Stimulated activated CD4-positive, alpha-beta T cell treated with anti-CD3 and anti-CD28 coated beads, Interleukin-1b, Interleukin-23, amount 100 ng/mL, for 48 hours (primary cell): Measurements from ENCODE around the gene ZFAND2B.

Source experiments
- DNase-seq: peaks from one replicate; pipeline ENCODE4 v3.0.0-alpha.2; 2020

Gene ZFAND2B

DNA sequence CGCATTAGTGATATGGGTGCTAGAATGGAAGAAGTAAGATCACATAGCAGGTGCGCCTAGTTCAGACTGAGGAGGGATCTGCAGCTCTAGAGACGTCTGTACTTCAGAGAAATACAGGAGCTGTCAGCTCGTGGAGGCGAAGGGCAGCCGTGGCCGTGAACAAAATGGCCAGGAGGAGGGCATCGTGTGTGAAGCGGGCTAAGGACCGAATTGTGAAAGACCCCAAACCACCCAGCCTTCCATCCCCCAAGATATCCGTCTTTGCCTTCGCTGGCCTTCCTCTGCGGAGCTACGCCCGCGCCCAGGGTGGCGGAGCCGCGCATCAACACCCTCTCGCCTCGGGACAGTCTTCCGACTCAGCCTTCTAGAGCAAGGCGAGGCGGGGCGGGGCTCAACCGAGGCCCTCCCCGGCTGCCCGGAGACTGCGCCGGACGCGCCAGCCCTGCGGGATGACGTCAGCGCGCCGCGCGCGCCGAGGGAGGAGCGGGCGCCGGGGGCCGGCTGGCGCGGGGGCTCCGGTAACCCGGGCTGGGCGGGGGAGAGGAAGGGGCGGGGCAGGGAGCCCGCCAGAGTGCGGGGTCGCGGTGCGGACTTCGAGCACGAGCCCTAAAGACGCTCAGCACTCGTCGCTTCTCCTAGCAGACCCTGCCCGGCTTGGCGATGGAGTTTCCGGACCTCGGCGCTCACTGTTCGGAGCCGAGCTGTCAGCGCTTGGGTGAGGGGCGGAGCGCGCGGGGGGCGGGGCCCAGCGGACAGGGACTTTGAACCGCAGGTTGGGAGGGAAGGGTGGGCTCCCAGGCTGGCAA is at the start of gene ZFAND2B:
Gene ZFAND2B, plus strand, starts transcription at position 455 of the 806 bp plus-strand sequence. Its CDS starts 206 bp downstream, at position 661.
- DNase-seq, result peak; percentile 94

GRCh38 chr2:219157396-219157795 is 49.2 kb upstream of the ZFAND2B start:
- DNase-seq, result no peak

GRCh38 chr2:219158025-219158424 is 48.6 kb upstream of the ZFAND2B start:
- no peak for DNase-seq

- DNase-seq, result no peak
Measured at GRCh38 chr2:219158586-219158985, 48.0 kb upstream of the ZFAND2B start.

DNA sequence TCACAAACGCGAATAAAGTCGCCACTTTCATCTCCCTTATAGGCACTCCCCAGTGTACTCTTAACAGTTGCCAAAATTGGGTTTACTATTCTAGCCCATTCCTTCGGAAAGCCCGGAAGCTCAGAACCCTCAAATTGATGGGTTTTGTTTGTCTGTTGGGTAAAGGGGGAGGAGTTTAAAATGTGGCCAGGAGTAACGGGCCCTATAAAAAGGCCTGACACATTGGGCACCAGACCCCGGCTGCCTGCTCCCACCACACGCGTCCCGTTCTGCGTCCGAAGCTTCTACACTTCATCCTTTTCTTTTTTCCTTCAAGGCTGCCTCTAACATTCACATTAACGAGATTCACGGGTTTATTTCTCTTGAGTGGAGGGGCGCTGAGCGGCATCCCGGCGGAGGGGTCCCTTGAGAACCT is 46.8 kb upstream of the ZFAND2B start:
- no peak for DNase-seq

GRCh38 chr2:219160186-219161017 is 46.2 kb upstream of the ZFAND2B start, which contains the start of gene NHEJ1:
Gene NHEJ1 (minus strand): TSS chr2:219160815. CDS start chr2:219158362, 2,453 bp downstream.
- peak; percentile 94 for DNase-seq

DNA sequence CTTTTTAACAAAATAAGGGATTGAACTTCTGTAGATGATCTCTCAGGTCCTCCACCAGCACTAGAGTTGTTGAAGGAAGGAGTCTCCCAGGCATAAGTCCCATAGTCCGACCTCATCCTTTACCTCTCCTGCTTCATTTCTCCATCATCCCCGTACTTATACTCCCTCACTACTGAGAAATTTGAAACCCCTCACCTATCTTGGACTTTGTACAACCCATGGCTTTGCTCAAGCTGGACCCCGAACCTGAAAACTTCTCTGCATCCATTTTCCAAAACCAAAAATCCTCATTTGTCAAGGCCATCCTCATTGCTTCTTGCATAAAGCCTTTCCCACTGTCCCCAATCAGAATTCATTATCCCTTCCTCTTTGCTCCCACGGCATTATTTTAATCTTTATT is 45.5 kb upstream of the ZFAND2B start:
- no peak for DNase-seq

DNA sequence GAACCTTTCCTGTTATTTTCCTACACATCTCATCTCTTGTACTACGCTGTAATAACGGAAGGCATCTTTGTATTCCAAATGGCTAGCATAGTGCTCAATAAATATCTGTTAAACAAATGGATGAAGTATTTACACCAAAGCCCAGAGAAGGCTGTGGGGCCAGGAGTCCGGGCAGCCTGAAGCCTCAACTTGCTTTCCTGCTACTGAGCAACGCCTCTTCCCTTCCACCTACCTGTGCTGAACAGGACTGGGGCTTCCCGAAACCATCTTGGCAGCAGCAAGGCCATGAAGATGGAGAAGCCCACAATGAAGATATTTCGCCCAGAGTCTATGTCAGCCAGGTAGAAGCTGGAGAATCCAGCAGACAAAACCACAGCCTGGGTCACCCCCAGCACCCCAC is 43.4 kb upstream of the ZFAND2B start:
- no peak for DNase-seq

- no peak for DNase-seq
Measured at GRCh38 chr2:219165058-219165911, 41.3 kb upstream of the ZFAND2B start.

GRCh38 chr2:219167997-219168396 is 38.6 kb upstream of the ZFAND2B start:
- no peak for DNase-seq

GRCh38 chr2:219168526-219168925 is 38.1 kb upstream of the ZFAND2B start:
- no peak for DNase-seq

DNA sequence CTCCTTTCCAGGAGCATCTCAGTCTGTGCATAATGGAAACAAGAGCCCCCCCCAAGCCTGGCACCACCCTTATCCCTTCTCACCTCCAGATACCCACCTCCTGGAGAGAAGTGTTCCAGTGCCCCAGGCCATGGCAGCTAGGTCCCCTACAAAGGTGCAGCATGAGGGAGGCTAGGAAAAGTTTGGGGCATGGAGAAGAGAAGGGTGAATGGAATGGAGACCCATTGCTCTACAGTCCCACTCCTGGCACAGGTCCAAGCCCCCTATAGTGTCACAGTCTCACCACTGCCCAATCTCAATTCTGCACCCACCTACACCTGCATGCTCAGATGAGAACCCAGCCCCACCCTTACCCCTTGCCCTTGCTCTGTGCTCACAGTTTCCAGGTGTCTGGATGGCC is 37.6 kb upstream of the ZFAND2B start:
- DNase-seq, result no peak

- DNase-seq, result no peak
Measured at GRCh38 chr2:219169930-219170654, 36.5 kb upstream of the ZFAND2B start, which contains the start of gene SLC23A3. Gene SLC23A3 (minus strand): TSS chr2:219170029. CDS start chr2:219169984, 45 bp downstream.

DNA sequence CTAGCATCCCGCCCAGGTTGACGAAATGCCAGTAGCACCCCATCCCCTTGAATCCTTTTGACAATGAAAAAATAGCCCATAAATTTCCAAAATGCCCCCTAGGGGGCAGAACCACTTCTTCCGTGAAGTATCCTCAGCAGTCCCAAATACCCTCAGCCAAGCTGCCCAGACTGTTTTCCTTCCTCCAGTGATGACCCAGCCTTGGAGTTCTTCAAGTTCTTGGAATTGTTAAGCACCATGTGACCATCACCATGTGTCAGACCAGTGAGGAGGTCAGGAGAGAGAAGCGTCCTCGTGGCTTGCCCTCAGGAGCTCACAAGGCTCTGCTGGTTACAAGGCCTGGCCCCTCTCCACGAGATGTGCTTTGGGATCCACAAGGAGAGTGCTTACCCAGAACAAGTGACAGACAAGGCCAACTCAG is 35.3 kb upstream of the ZFAND2B start:
- no peak for DNase-seq

- no peak for DNase-seq
Measured at GRCh38 chr2:219172231-219173154, 34.1 kb upstream of the ZFAND2B start.

DNA sequence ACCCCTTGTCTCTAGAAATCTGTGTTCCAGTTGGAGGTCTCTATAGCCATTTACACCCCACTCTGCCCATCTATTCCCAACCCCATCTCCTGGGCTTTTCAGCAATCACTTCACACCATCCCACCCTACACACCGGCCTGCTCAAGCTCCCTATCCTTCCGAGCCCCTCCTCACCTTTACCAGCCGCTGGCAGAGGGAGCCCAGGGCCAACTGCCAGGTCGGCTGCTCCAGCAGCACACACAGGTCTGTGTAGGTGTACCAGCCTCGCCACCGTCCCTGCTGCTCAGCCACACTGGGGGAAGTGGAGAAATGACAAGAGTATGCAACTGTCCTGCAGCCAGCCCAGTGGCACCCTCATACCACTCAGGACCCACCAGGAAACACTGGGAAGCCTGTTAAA is 33.4 kb upstream of the ZFAND2B start:
- DNase-seq, result no peak

GRCh38 chr2:219174146-219174545 is 32.4 kb upstream of the ZFAND2B start:
- no peak for DNase-seq

DNA sequence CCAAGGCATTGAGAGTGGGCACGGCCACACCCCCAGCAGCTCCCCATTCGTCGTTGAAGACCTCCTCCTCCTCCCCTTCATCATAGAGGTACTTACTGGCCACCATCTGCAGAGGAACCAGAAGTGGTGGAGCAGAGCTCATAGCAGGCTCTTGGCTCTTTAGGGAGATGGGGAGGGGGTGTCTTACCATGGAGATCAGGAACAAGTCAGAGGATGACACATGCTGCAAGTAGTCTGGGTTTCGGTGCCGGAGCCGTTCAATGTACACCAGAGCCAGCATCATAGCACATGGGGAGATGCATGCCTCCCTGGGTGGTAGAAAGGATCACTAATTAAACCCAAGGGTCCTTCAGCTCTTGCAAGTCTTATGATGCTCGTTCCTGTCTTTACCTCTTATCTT is 31.8 kb upstream of the ZFAND2B start:
- no peak for DNase-seq

- DNase-seq, result no peak
Measured at GRCh38 chr2:219175486-219175885, 31.1 kb upstream of the ZFAND2B start.

DNA sequence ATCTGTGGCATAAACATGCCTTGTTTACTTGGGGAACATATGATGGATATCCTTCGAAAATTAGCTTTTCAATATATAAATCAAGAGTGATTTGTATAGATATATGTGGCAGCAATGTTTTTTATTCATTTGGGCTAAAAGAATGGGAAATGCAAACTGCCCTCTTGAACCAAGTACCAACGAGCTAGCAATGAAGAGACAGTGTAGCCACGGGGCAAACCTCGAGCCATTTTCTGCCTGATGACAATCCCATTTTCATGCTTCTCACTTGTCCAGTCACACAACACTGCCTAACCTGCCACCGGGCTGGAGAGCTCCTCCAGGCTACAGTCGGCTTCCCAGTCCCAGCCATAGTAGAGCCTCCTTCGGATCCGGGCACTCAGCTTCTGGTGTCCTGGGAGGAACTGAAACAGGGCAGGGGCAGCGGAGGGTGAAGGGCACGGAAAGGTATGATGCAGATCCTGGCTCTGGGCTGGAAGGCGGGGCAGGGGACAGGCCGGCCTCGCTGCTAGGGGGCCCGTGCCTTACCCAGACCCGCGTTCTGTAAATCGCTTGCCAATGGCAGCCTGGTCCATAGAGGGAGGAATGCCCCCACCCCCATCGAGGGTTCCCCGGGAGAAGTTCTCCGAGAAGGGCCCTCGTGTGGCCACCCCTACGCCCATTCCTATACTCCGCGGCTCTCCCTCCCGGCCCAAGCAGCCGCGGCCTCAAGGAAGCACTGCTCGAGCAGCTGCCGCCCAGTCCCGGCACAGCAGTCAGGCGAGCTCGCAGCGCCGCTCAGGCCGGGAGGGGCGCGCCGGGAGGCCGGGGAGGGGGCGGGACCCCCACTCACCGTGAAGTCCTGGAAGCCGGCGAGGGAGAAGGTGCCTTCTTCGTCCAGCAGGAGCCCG is 30.4 kb upstream of the ZFAND2B start:
- peak; percentile 22 for DNase-seq
